GM20000 (cell line): ENCODE measurements around the gene RPL19.

Experiments
- DNase-seq: peaks from one replicate; pipeline ENCODE4 v3.0.0; 2012; ENCODE audit warnings: low spot score
- CTCF ChIP-seq: IDR thresholded peaks from 2 replicates; pipeline ENCODE4 v1.5.1; 2012; ENCODE audit warnings: mild to moderate bottlenecking, control low read depth; ENCODE audit errors: extremely low read depth, missing control alignments

The RPL19 gene

GRCh38 chr17:39156491-39156890, 43.6 kb upstream of the RPL19 start:
- DNase-seq: no peak
- no peak for TF ChIP-seq CTCF

- no peak for TF ChIP-seq CTCF
- no peak for DNase-seq
These were observed 41.5 kb upstream of the RPL19 start for GRCh38 chr17:39158623-39159022.

- TF ChIP-seq CTCF: no peak
- DNase-seq: no peak
These were observed 38.1 kb upstream of the RPL19 start for GRCh38 chr17:39161962-39162361.

- peak; percentile 96 for DNase-seq
- TF ChIP-seq CTCF: peak; percentile 69
These were observed 35.4 kb upstream of the RPL19 start for GRCh38 chr17:39164675-39165143.

GRCh38 chr17:39165178-39165840, 34.8 kb upstream of the RPL19 start:
- DNase-seq: no peak
- no peak for TF ChIP-seq CTCF

- no peak for TF ChIP-seq CTCF
- no peak for DNase-seq
These were observed 34.2 kb upstream of the RPL19 start, which contains the start of gene ARL5C for GRCh38 chr17:39165841-39166349. Gene ARL5C (minus strand): TSS chr17:39166161. CDS start chr17:39165760, 401 bp downstream.

- no peak for DNase-seq
These were observed 33.4 kb upstream of the RPL19 start for GRCh38 chr17:39166437-39167335.

More at GRCh38 chr17:39166437-39167335, 33.4 kb upstream of the RPL19 start:
- TF ChIP-seq CTCF: no peak
